HepG2 (cell line): Measurements from ENCODE around the gene BIRC7.

Experiments
- ZBTB25 ChIP-seq: IDR thresholded peaks from 2 replicates; pipeline ENCODE4 v1.6.1; 2018; ENCODE audit warnings: missing genetic modification reagents
- ZNF280D ChIP-seq: sonication (generic); formaldehyde crosslinking; IDR thresholded peaks from 2 replicates; pipeline ENCODE4 v1.5.1; 2020; ENCODE audit warnings: mild to moderate bottlenecking, missing genetic modification reagents

GRCh38 chr20:63276956-63277355, 41.3 kb downstream of the BIRC7 start:
- no peak for TF ChIP-seq ZNF280D (CRISPR knock-in tag)
- TF ChIP-seq ZBTB25 (CRISPR knock-in tag): no peak
